ENCODE measurements around the gene RTN4RL1.

Gene RTN4RL1

GRCh38 chr17:2025220-2025621 is at the start of gene RTN4RL1:
Gene RTN4RL1, minus strand, starts transcription at chr17:2025334. Its CDS starts 469 bp downstream, at chr17:2024865.
- Histone ChIP-seq H3F3A (ENCODE audit: insufficient read depth) (no peaks in the 10 kb centered on the region), H3K9me3 (ENCODE audit: insufficient read depth, low read length) (no peaks in the 10 kb centered on the region), H3K4me3 (ENCODE audit: insufficient read depth, low read length, poor library complexity, severe bottlenecking) (no peak within 1 kb of the TSS), H3K36me3 (ENCODE audit: low read length) (no peaks in the 10 kb centered on the region), H3K9me2 (replicated peaks; ENCODE audit: insufficient read depth, low read length) (no peaks in the 10 kb centered on the region), H3K4me2 (ENCODE audit: low read depth, low read length, poor library complexity, severe bottlenecking) (peak within 1 kb of the TSS; percentile 13), H3K27me3 (ENCODE audit: low read length) (no peaks in the 10 kb centered on the region), H3K9ac (ENCODE audit: low read length) (no peak within 1 kb of the TSS), H2AFZ (ENCODE audit: low read depth, low read length, severe bottlenecking) (no peak within 1 kb of the TSS), H3K27ac (ENCODE audit: low read depth, low read length) (no peak within 1 kb of the TSS), H4K20me1 (ENCODE audit: low read depth, low read length) (no peaks in the 10 kb centered on the region), H3K79me2 (ENCODE audit: insufficient read depth, low read length) (no peaks in the 10 kb centered on the region)
- no peak for TF ChIP-seq EZH2phosphoT487 (conservative IDR thresholded peaks at IDR 0.05; ENCODE audit: low read length)
- no peak for TF ChIP-seq CTCF (IDR thresholded peaks at IDR 0.05; ENCODE audit: insufficient read depth, low read length, poor library complexity, severe bottlenecking)

GRCh38 chr17:2074919-2075318 is 49.8 kb upstream of the RTN4RL1 start:
- Histone ChIP-seq H3F3A (ENCODE audit: insufficient read depth) (no peaks in the 10 kb centered on the region), H3K27me3 (ENCODE audit: low read length) (no peaks in the 10 kb centered on the region), H3K36me3 (ENCODE audit: low read length) (no peaks in the 10 kb centered on the region), H3K27ac (ENCODE audit: low read depth, low read length) (no peak overlapping the region), H3K9me3 (ENCODE audit: insufficient read depth, low read length) (no peaks in the 10 kb centered on the region), H3K9ac (ENCODE audit: low read length) (no peak overlapping the region), H3K4me3 (ENCODE audit: insufficient read depth, low read length, poor library complexity, severe bottlenecking) (no peak overlapping the region), H2AFZ (ENCODE audit: low read depth, low read length, severe bottlenecking) (no peak overlapping the region), H3K79me2 (ENCODE audit: insufficient read depth, low read length) (no peaks in the 10 kb centered on the region), H3K9me2 (replicated peaks; ENCODE audit: insufficient read depth, low read length) (no peaks in the 10 kb centered on the region), H4K20me1 (ENCODE audit: low read depth, low read length) (no peaks in the 10 kb centered on the region), H3K4me2 (ENCODE audit: low read depth, low read length, poor library complexity, severe bottlenecking) (no peak overlapping the region)
- TF ChIP-seq EZH2phosphoT487 (conservative IDR thresholded peaks at IDR 0.05; ENCODE audit: low read length) (no peak), CTCF (IDR thresholded peaks at IDR 0.05; ENCODE audit: insufficient read depth, low read length, poor library complexity, severe bottlenecking) (no peak)

- Histone ChIP-seq H3K79me2 (ENCODE audit: insufficient read depth, low read length) (no peaks in the 10 kb centered on the region), H3K27me3 (ENCODE audit: low read length) (no peaks in the 10 kb centered on the region), H3K9ac (ENCODE audit: low read length) (no peak overlapping the region), H3K27ac (ENCODE audit: low read depth, low read length) (no peak overlapping the region), H3K36me3 (ENCODE audit: low read length) (no peaks in the 10 kb centered on the region), H3K4me2 (ENCODE audit: low read depth, low read length, poor library complexity, severe bottlenecking) (no peak overlapping the region), H3F3A (ENCODE audit: insufficient read depth) (no peaks in the 10 kb centered on the region), H3K9me3 (ENCODE audit: insufficient read depth, low read length) (no peaks in the 10 kb centered on the region), H2AFZ (ENCODE audit: low read depth, low read length, severe bottlenecking) (no peak overlapping the region), H3K9me2 (replicated peaks; ENCODE audit: insufficient read depth, low read length) (no peaks in the 10 kb centered on the region), H3K4me3 (ENCODE audit: insufficient read depth, low read length, poor library complexity, severe bottlenecking) (no peak overlapping the region), H4K20me1 (ENCODE audit: low read depth, low read length) (no peaks in the 10 kb centered on the region)
- no peak for TF ChIP-seq CTCF (IDR thresholded peaks at IDR 0.05; ENCODE audit: insufficient read depth, low read length, poor library complexity, severe bottlenecking)
- no peak for TF ChIP-seq EZH2phosphoT487 (conservative IDR thresholded peaks at IDR 0.05; ENCODE audit: low read length)
Measured at GRCh38 chr17:2071455-2072281, 46.5 kb upstream of the RTN4RL1 start.

Data from SU-DHL-6 (cell line).